Ovary (tissue), 3 donors: ENCODE data around the gene PHACTR1.

Experiments
- CTCF ChIP-seq, 3 donors: fragments of 450-650 bp in 2 of 3; fragments of 200-600 bp in 1 of 3; IDR thresholded peaks; one replicate each; pipeline versions ENCODE4 v1.5.1 to v1.8.0; 2016 to 2022; ENCODE audit warnings: antibody characterized with exemption in 3 of 3, mild to moderate bottlenecking in 1 of 3
- EP300 ChIP-seq: sonication (generic); formaldehyde crosslinking; IDR thresholded peaks from one replicate; pipeline ENCODE4 v1.6.1; 2017; ENCODE audit warnings: antibody characterized with exemption
- donor health status: DM: no; HTN: no; CAD: no.

DNA sequence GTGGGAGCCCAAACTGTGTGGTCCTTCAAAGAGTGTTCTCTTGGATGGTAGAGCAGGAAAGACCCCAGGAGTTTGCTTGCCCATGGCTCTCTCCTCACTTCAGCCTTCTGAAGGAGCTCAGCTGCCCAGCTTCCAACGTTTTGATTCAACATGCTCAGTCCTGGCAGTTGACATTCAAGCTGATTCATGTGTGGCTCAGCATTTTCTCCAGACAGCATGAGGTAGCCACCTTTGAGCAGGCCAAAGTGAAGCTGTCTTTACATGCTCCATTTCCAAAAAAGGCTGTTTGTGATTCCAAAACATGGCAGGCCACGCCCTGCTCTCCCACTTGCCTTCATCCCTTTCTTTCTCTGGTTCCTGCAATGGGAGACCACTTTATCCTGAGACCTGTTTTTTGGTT, 331.5 kb downstream of the PHACTR1 start:
- no peak for TF ChIP-seq CTCF (IDR thresholded peaks at IDR 0.05)
- TF ChIP-seq EP300, result no peak
